HEK293T (cell line): ENCODE measurements around the gene TMEM215.

Experiments
- CTCF ChIA-PET: fragments of 350-600 bp; formaldehyde crosslinking; extraction: SDS; loops from one replicate; lab custom pipeline; 2021; ENCODE audit warnings: antibody characterized with exemption, inconsistent platforms; lab: Yijun Ruan, JAX
- POLR2A ChIA-PET: fragments of 350-600 bp; formaldehyde crosslinking; extraction: SDS; loops from one replicate; lab custom pipeline; 2020; ENCODE audit warnings: antibody characterized with exemption, inconsistent platforms; lab: Yijun Ruan, JAX
- DNase-seq: peaks from one replicate; pipeline ENCODE4 v3.0.0; 2012; ENCODE audit warnings: mixed read lengths; ENCODE audit errors: extremely low spot score
- ARNT ChIP-seq: fragments of 450-650 bp; IDR thresholded peaks from 2 replicates; pipeline ENCODE4 v1.6.1; 2017; ENCODE audit warnings: mild to moderate bottlenecking
- BHLHE40 ChIP-seq: fragments of 450-650 bp; IDR thresholded peaks from 2 replicates; pipeline ENCODE4 v1.6.1; 2016; ENCODE audit warnings: mild to moderate bottlenecking, moderate library complexity, borderline replicate concordance
- CTBP1 ChIP-seq: fragments of 450-650 bp; IDR thresholded peaks from 2 replicates; pipeline ENCODE4 v1.6.1; 2016; ENCODE audit warnings: borderline replicate concordance
- ELF4 ChIP-seq: fragments of 450-650 bp; IDR thresholded peaks from 2 replicates; pipeline ENCODE4 v1.6.1; 2017; ENCODE audit warnings: antibody characterized with exemption
- FOXA1 ChIP-seq: fragments of 450-650 bp; IDR thresholded peaks from 2 replicates; pipeline ENCODE4 v1.6.1; 2016; ENCODE audit warnings: mild to moderate bottlenecking
- FOXK2 ChIP-seq: fragments of 450-650 bp; IDR thresholded peaks from 2 replicates; pipeline ENCODE4 v1.6.1; 2016; ENCODE audit warnings: mild to moderate bottlenecking
- FOXM1 ChIP-seq: fragments of 450-650 bp; IDR thresholded peaks from 2 replicates; pipeline ENCODE4 v1.6.1; 2017; ENCODE audit warnings: mild to moderate bottlenecking, borderline replicate concordance
- HDGF ChIP-seq: fragments of 450-650 bp; IDR thresholded peaks from 2 replicates; pipeline ENCODE4 v1.6.1; 2017; ENCODE audit warnings: antibody characterized with exemption, borderline replicate concordance
- L3MBTL2 ChIP-seq: fragments of 450-650 bp; conservative IDR thresholded peaks from 2 replicates; pipeline ENCODE4 v1.6.1; 2016; ENCODE audit warnings: mild to moderate bottlenecking
- LEF1 ChIP-seq: fragments of 450-650 bp; IDR thresholded peaks from 2 replicates; pipeline ENCODE4 v1.6.1; 2017; ENCODE audit warnings: mild to moderate bottlenecking, borderline replicate concordance
- NFRKB ChIP-seq: fragments of 450-650 bp; IDR thresholded peaks from 2 replicates; pipeline ENCODE4 v1.6.1; 2016; ENCODE audit warnings: mild to moderate bottlenecking, moderate library complexity
- SP1 ChIP-seq: fragments of 450-650 bp; IDR thresholded peaks from 2 replicates; pipeline ENCODE4 v1.6.1; 2017
- SUZ12 ChIP-seq: fragments of 450-650 bp; IDR thresholded peaks from 2 replicates; pipeline ENCODE4 v1.6.1; 2016; ENCODE audit warnings: mild to moderate bottlenecking
- TARDBP ChIP-seq: fragments of 450-650 bp; IDR thresholded peaks from 2 replicates; pipeline ENCODE4 v1.6.1; 2016
- ZNF384 ChIP-seq: fragments of 450-650 bp; IDR thresholded peaks from 2 replicates; pipeline ENCODE4 v1.6.1; 2016
- TF ChIP-seq, protein P1 (sequence below): fragments of 450-650 bp; IDR thresholded peaks from 2 replicates; pipeline ENCODE4 v1.6.1; 2016

The TMEM215 gene, protein sequence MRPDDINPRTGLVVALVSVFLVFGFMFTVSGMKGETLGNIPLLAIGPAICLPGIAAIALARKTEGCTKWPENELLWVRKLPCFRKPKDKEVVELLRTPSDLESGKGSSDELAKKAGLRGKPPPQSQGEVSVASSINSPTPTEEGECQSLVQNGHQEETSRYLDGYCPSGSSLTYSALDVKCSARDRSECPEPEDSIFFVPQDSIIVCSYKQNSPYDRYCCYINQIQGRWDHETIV

GRCh38 chr9:32783168-32783891, at the start of gene TMEM215:
Gene TMEM215, plus strand, starts transcription at chr9:32783540. Its CDS starts 644 bp downstream, at chr9:32784184.
- ChIA-PET CTCF (no interaction called here), POLR2A (no interaction called here)
- TF ChIP-seq ZNF384: no peak
- no peak for TF ChIP-seq CTBP1
- no peak for TF ChIP-seq FOXM1
- no peak for DNase-seq

GRCh38 chr9:32735476-32735875, 47.9 kb upstream of the TMEM215 start:
- DNase-seq: no peak
- TF ChIP-seq HDGF: no peak
- TF ChIP-seq FOXM1: no peak
- TF ChIP-seq ARNT: no peak
- TF ChIP-seq ZNF384: no peak
- TF ChIP-seq TARDBP: no peak
- no peak for TF ChIP-seq ELF4
- TF ChIP-seq FOXK2: no peak
- TF ChIP-seq, protein P1, sequence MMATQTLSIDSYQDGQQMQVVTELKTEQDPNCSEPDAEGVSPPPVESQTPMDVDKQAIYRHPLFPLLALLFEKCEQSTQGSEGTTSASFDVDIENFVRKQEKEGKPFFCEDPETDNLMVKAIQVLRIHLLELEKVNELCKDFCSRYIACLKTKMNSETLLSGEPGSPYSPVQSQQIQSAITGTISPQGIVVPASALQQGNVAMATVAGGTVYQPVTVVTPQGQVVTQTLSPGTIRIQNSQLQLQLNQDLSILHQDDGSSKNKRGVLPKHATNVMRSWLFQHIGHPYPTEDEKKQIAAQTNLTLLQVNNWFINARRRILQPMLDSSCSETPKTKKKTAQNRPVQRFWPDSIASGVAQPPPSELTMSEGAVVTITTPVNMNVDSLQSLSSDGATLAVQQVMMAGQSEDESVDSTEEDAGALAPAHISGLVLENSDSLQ: no peak
- TF ChIP-seq FOXA1: no peak
- TF ChIP-seq CTBP1: no peak
- TF ChIP-seq L3MBTL2: no peak
- no peak for TF ChIP-seq LEF1
- TF ChIP-seq NFRKB: no peak
- TF ChIP-seq SP1: no peak
- TF ChIP-seq BHLHE40: no peak
- no peak for TF ChIP-seq SUZ12
- POLR2A ChIA-PET: no interaction called here
- CTCF ChIA-PET: no interaction called here

DNA sequence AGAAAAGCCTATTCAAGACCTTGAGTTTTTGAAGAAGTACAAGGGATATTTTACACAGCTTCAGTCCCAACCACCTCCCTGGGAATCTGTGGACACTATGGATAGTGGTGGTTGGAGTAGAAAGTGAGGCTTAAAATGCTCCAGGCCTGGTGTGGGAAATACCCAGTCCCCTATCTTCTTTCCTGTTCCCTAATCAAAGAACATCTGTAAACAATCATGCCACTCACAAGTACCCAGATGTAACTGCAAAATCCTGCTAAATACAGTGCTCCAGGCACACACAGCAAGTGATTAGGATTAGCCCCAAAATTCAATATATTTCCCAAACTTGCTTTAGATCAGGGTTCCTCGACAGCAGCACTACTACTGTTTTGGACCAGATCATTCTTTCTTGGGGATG, 46.0 kb upstream of the TMEM215 start:
- CTCF ChIA-PET: no interaction called here
- POLR2A ChIA-PET: no interaction called here
- no peak for TF ChIP-seq LEF1
- TF ChIP-seq NFRKB: no peak
- no peak for TF ChIP-seq FOXK2
- no peak for TF ChIP-seq CTBP1
- TF ChIP-seq ARNT: no peak
- TF ChIP-seq HDGF: no peak
- DNase-seq: no peak

- DNase-seq: no peak
- CTCF ChIA-PET: no interaction called here
- POLR2A ChIA-PET: no interaction called here
- TF ChIP-seq SP1: no peak
- no peak for TF ChIP-seq ARNT
- no peak for TF ChIP-seq BHLHE40
Measured at GRCh38 chr9:32738501-32739172, 44.7 kb upstream of the TMEM215 start.

DNA sequence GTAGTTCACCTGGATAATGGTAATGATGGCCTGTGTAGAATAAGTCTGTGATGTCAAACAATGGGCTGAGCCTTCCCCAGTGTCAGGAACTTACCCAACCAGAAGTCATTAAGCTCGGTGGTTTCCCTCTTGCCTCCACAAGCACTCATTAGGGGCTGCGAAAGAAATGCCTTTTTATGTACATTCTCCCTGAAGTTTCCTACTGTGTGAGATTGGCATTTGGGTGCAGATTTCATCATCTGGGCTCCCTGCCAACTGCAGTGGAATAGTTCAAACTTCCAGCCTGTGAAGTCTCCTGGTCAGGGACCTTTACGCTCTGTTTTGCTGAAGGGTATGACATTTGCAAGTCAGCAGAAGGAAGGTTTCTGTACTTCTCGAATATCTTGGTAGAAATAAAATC, 41.6 kb upstream of the TMEM215 start:
- ChIA-PET CTCF (no interaction called here), POLR2A (no interaction called here)
- no peak for DNase-seq
- TF ChIP-seq L3MBTL2 (no peak), NFRKB (no peak), ZNF384 (no peak), SP1 (no peak), LEF1 (no peak), FOXK2 (no peak), HDGF (no peak), FOXM1 (no peak), SUZ12 (no peak), TARDBP (no peak), FOXA1 (no peak), ELF4 (no peak), BHLHE40 (no peak), ARNT (no peak), CTBP1 (no peak)
- TF ChIP-seq, protein P1: no peak

GRCh38 chr9:32742296-32742695, 41.0 kb upstream of the TMEM215 start:
- no peak for DNase-seq
- POLR2A ChIA-PET: no interaction called here
- CTCF ChIA-PET: no interaction called here
- no peak for TF ChIP-seq L3MBTL2
- no peak for TF ChIP-seq BHLHE40
- no peak for TF ChIP-seq TARDBP
- no peak for TF ChIP-seq NFRKB
- TF ChIP-seq HDGF: no peak

- no peak for DNase-seq
- ChIA-PET CTCF (no interaction called here), POLR2A (no interaction called here)
- TF ChIP-seq L3MBTL2: no peak
- no peak for TF ChIP-seq ZNF384
- no peak for TF ChIP-seq FOXA1
- TF ChIP-seq ARNT: no peak
- TF ChIP-seq ELF4: no peak
- TF ChIP-seq, protein P1: no peak
- no peak for TF ChIP-seq FOXM1
- no peak for TF ChIP-seq SUZ12
- no peak for TF ChIP-seq SP1
- no peak for TF ChIP-seq NFRKB
- no peak for TF ChIP-seq BHLHE40
- TF ChIP-seq TARDBP: no peak
- TF ChIP-seq LEF1: no peak
- no peak for TF ChIP-seq CTBP1
- TF ChIP-seq HDGF: no peak
- TF ChIP-seq FOXK2: no peak
Measured at GRCh38 chr9:32748013-32748412, 35.3 kb upstream of the TMEM215 start.
